Thyroid gland (tissue), 4 donors: ENCODE measurements around the gene PTPN4. TPM values are rescaled to one million over a fixed set of nuclear protein-coding genes. Genes with fewer than 3 reads are reported as not detected.
A peak's percentile ranks its signal among the peaks of the same experiment; 100 is the strongest.

Source experiments
- DNase-seq, 2 donors: peaks; one replicate each; pipeline ENCODE4 v3.0.0-alpha.2; 2019
- H3K27ac ChIP-seq, 3 donors: fragments of 200-600 bp; sonication (generic); 1 replicate in 2 of 3; 2 replicates in 1 of 3; pipeline ENCODE4 v1.5.1; 2016 to 2019; ENCODE audit warnings: mild to moderate bottlenecking in 1 of 3, moderate library complexity in 1 of 3
- H3K27me3 ChIP-seq: fragments of 200-600 bp; sonication (generic); one replicate; pipeline ENCODE4 v1.5.1; 2019
- H3K36me3 ChIP-seq, 2 donors: fragments of 200-600 bp; sonication (generic); one replicate each; pipeline ENCODE4 v1.5.1; 2016 to 2019
- H3K4me1 ChIP-seq, 2 donors: fragments of 200-600 bp; sonication (generic); one replicate each; pipeline ENCODE4 v1.5.1; 2017 to 2019
- H3K4me3 ChIP-seq, 3 donors: fragments of 200-600 bp; sonication (generic); replicated peaks in 1 of 3; 1 replicate in 2 of 3; 2 replicates in 1 of 3; pipeline ENCODE4 v1.5.1; 2016; ENCODE audit warnings: mild to moderate bottlenecking in 1 of 3
- H3K9me3 ChIP-seq: fragments of 200-600 bp; sonication (generic); one replicate; pipeline ENCODE4 v1.5.1; 2017
- POLR2A ChIP-seq, 2 donors: fragments of 450-650 bp; IDR thresholded peaks; one replicate each; pipeline ENCODE4 v1.6.1; 2017; ENCODE audit warnings: antibody characterized with exemption in 2 of 2, mild to moderate bottlenecking in 2 of 2, moderate library complexity in 1 of 2
- WGBS, 2 donors: methylation state at CpG; one replicate each; pipeline ENCODE4 v1.1.5; 2017; 5-methylcytosine and 5-hydroxymethylcytosine counted together
- intact Hi-C: fragments of 100-400 bp; cut with DNase I; formaldehyde crosslinking; loops from one replicate; pipeline ENCODE4 v1.15.1; 2023
- total RNA-seq, 4 donors: library from RNA; depleted of rRNA; stranded (reverse); fragments of >200 nt; gene quantifications; one replicate each; pipeline ENCODE4 v1.2.3, GENCODE V29; 2016
- TF ChIP-seq, protein P1 (sequence below), 6 experiments: fragments of 200-600 bp in 3 of 6; fragments of 450-650 bp in 3 of 6; sonication (generic) in 3 of 6; IDR thresholded peaks; one replicate each; pipeline ENCODE4 v1.5.1; 2016 to 2019; ENCODE audit warnings: antibody characterized with exemption in 6 of 6, mild to moderate bottlenecking in 2 of 6, inconsistent platforms in 1 of 6, moderate library complexity in 1 of 6

The PTPN4 gene
- total RNA-seq, 4 donors from 2014 or later = 79.1 to 131 (median 114) TPM

DNA sequence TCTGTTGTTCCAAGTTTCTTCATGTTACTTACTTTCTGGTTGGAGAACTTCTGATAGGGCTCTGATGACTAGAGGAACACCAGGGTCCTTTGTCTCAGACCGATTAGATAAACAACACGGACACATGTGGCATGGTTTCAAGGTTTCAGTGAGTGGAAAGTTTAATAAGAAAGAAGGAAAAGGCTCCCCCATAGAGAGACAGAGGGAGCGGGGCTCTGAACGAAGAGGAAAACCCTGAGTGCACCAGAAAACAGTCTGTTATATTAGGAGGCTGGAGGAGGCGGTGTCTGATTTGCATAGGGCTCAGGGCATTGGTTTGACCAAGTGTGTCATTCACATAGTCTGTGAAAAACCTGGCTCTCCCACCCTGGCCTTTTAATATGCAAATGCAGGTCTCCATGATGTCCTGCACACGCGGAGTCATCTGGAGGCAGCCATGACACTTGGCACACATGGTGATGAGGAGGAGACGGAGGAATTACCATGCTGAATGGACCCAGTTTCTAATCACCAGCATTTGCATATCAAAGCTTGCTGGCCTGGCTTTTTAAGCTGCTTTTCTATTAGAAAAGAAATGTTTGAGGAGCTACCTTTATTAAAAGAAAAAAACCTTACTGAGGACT, 94.2 kb downstream of the PTPN4 start:
- Histone ChIP-seq H3K4me1 (peaks cover 10 to 30% of the 10 kb centered on the region in 2 donors), H3K36me3 (no peaks in the 10 kb centered on the region), H3K27me3 (no peaks in the 10 kb centered on the region), H3K4me3 (no peak overlapping the region), H3K27ac (no peak overlapping the region), H3K9me3 (no peaks in the 10 kb centered on the region)
- no peak for TF ChIP-seq POLR2A (IDR thresholded peaks at IDR 0.05)
- TF ChIP-seq, protein P1, sequence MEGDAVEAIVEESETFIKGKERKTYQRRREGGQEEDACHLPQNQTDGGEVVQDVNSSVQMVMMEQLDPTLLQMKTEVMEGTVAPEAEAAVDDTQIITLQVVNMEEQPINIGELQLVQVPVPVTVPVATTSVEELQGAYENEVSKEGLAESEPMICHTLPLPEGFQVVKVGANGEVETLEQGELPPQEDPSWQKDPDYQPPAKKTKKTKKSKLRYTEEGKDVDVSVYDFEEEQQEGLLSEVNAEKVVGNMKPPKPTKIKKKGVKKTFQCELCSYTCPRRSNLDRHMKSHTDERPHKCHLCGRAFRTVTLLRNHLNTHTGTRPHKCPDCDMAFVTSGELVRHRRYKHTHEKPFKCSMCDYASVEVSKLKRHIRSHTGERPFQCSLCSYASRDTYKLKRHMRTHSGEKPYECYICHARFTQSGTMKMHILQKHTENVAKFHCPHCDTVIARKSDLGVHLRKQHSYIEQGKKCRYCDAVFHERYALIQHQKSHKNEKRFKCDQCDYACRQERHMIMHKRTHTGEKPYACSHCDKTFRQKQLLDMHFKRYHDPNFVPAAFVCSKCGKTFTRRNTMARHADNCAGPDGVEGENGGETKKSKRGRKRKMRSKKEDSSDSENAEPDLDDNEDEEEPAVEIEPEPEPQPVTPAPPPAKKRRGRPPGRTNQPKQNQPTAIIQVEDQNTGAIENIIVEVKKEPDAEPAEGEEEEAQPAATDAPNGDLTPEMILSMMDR (IDR thresholded peaks at IDR 0.05) = no peak
- intact Hi-C loops = no loop called here
- no peak for DNase-seq
- 95 to 96% methylated on average over 8 of the region's 8 CpGs for WGBS, 2 donors

DNA sequence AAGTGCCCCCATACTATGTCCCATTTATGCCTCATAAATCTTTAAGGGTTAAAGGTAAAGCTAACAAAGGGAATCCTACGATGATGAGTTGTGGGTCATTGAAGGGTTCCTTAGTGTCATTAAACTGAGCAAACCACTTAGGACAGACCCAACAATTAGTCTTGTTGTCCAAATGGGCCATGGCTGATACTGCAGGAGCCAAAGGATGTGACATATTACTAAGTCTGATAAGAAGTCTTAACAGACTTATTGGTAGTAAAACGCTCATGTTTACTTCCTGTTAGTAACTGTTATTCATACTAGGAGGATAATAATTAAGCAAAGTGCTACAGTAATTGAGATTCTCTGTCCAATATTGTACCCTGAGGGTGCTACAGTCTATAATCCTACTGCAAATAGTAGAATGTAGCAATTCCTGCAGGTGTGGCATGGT, 96.8 kb downstream of the PTPN4 start:
- intact Hi-C loops = no loop called here
- Histone ChIP-seq H3K4me1 (peaks cover 3 to 16% of the 10 kb centered on the region in 2 donors), H3K27me3 (no peaks in the 10 kb centered on the region), H3K9me3 (no peaks in the 10 kb centered on the region), H3K27ac (no peak overlapping the region), H3K4me3 (no peak overlapping the region), H3K36me3 (no peaks in the 10 kb centered on the region)
- 69 to 84% methylated on average over 2 of the region's 2 CpGs for WGBS, 2 donors
- TF ChIP-seq POLR2A (IDR thresholded peaks at IDR 0.05) = no peak
- TF ChIP-seq, protein P1 (IDR thresholded peaks at IDR 0.05) = no peak
- no peak for DNase-seq

DNA sequence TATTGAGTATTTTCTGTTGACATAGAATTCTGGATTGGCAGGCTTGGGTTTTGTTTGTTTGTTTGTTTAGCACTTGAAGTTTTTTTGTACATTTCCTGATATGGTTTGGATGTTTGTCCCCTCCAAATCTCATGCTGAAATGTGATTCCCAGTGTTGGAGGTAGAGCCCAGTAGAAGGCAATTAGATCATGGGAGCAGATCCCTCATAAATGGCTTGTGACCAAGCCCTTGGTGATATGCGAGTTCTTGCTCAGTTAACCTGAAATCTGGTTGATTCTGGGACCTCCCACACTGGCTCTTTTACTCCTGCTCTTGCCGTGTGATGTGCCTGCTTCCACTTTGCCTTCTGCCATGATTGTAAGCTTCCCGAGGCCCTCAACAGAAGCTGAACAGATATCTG, 98.0 kb downstream of the PTPN4 start:
- no peaks in the 10 kb centered on the region for H3K27me3 ChIP-seq
- no peaks in the 10 kb centered on the region for H3K36me3 ChIP-seq
- H3K27ac ChIP-seq = peak overlapping the region in 1 of 3 donors; percentile 17
- H3K4me3 ChIP-seq = no peak overlapping the region
- peaks cover 3 to 27% of the 10 kb centered on the region in 2 donors for H3K4me1 ChIP-seq
- no peak for DNase-seq
- no peaks in the 10 kb centered on the region for H3K9me3 ChIP-seq
- TF ChIP-seq, protein P1 (IDR thresholded peaks at IDR 0.05) = no peak
- no peak for TF ChIP-seq POLR2A (IDR thresholded peaks at IDR 0.05)
- 84 to 85% methylated on average over 3 of the region's 3 CpGs for WGBS, 2 donors
- intact Hi-C loops = no loop called here

DNA sequence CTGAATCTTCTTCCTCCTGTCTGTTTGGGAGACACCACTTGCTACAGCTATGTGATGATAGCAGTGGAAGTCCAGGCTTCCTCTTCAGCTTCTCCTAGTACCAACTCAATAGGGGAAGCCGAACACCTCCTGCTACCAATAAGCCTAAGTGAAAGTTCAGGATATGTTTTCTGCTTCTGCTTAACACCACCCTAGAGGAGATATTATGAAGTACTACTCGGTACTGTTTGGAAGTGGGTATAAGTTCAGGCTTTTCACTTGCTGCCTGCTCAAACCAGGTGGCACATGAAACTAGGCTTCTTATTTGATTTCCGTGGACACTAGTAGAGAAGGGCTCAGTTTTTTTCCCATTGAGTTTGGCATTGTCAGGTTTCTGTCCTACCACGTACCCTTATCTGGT, 99.8 kb downstream of the PTPN4 start:
- TF ChIP-seq POLR2A (IDR thresholded peaks at IDR 0.05) = no peak
- Histone ChIP-seq H3K4me1 (peaks cover 17 to 35% of the 10 kb centered on the region in 2 donors), H3K36me3 (no peaks in the 10 kb centered on the region), H3K9me3 (no peaks in the 10 kb centered on the region), H3K4me3 (no peak overlapping the region), H3K27ac (peak overlapping the region in 1 of 3 donors; percentile 9), H3K27me3 (no peaks in the 10 kb centered on the region)
- no peak for DNase-seq
- intact Hi-C loops = no loop called here
- 95 to 99% methylated on average over 4 of the region's 4 CpGs for WGBS, 2 donors

DNA sequence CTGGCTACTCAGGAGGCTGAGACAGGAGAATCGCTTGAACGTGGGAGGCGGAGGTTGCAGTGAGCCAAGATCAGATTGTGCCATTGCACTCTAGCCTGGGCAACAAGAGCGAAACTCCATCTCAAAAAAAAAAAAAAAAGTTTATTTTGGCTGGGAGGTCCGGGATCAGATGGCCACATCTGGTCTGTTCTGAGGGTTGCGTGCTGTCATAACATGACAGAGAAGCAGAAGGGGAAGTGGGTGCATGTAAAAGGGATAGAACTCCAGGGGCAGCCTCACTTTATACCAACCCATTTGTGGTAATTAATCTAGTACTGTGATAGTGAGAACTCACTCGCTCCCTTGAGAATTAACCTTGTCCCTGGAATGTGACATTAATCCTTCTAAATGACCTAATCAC, 101.2 kb downstream of the PTPN4 start:
- Histone ChIP-seq H3K27ac (peak overlapping the region in 1 of 3 donors; percentile 45), H3K9me3 (no peaks in the 10 kb centered on the region), H3K27me3 (no peaks in the 10 kb centered on the region), H3K4me3 (no peak overlapping the region), H3K4me1 (peaks cover 23 to 44% of the 10 kb centered on the region in 2 donors), H3K36me3 (no peaks in the 10 kb centered on the region)
- intact Hi-C loops = no loop called here
- TF ChIP-seq, protein P1 (IDR thresholded peaks at IDR 0.05) = no peak
- TF ChIP-seq POLR2A (IDR thresholded peaks at IDR 0.05) = no peak
- DNase-seq = no peak
- WGBS, 2 donors = 83 to 90% methylated on average over 7 of the region's 7 CpGs
